Mucosa of descending colon (tissue), 3 donors: Measurements from ENCODE around the gene PTPRK. TPM values are rescaled to one million over a fixed set of nuclear protein-coding genes. Genes with fewer than 3 reads are reported as not detected.

Experiments used
- ATAC-seq: fragments of 200-7000 bp; cut with Tn5 transposase; one replicate; pipeline ENCODE4 v1.9.1; 2020; ENCODE audit warnings: mild to moderate bottlenecking, moderate library complexity
- DNase-seq, 3 donors: peaks; one replicate each; pipeline ENCODE4 v3.0.0-alpha.2; 2020
- H3K36me3 ChIP-seq: fragments of 200-600 bp; one replicate; pipeline ENCODE4 v1.8.0; 2021; ENCODE audit warnings: low read depth, mild to moderate bottlenecking
- H3K4me1 ChIP-seq: fragments of 200-600 bp; one replicate; pipeline ENCODE4 v1.8.0; 2021; ENCODE audit warnings: low read depth, mild to moderate bottlenecking
- H3K4me3 ChIP-seq: fragments of 200-600 bp; one replicate; pipeline ENCODE4 v1.8.0; 2021; ENCODE audit warnings: mild to moderate bottlenecking
- H3K9me3 ChIP-seq: fragments of 200-600 bp; one replicate; pipeline ENCODE4 v1.8.0; 2021; ENCODE audit warnings: mild to moderate bottlenecking
- CTCF ChIP-seq: fragments of 200-600 bp; IDR thresholded peaks from one replicate; pipeline ENCODE4 v1.8.0; 2022; ENCODE audit warnings: antibody characterized with exemption, mild to moderate bottlenecking
- intact Hi-C, 2 donors: fragments of 100-400 bp; cut with DNase I in 1 of 2; cut with micrococcal nuclease in 1 of 2; formaldehyde crosslinking; loops; one replicate each; pipeline versions ENCODE4 v1.11.0 to v1.11.1; 2022; cut with DNase I, micrococcal nuclease
- total RNA-seq, 3 donors: library from RNA; stranded (reverse); fragmentation: NEBNext Ultra II Directional in 2 of 3; extraction: Animal tissue kit (Norgen Biotek cat#: 25700) in 2 of 3; gene quantifications; one replicate each; pipeline versions ENCODE4 v1.2.1 to v1.2.4, GENCODE V29; 2021 to 2023
- donor health status: DM: no; HTN: no; CAD: no; lungs with moderate emphysema.
- donor health status: DM: no; HTN: no; CAD: no.
- donor health status: DM: no; HTN: yes; CAD: no.

Gene PTPRK
- total RNA-seq, 3 donors from 2014 or later, result 75.9 to 159 (median 86.7) TPM

DNA sequence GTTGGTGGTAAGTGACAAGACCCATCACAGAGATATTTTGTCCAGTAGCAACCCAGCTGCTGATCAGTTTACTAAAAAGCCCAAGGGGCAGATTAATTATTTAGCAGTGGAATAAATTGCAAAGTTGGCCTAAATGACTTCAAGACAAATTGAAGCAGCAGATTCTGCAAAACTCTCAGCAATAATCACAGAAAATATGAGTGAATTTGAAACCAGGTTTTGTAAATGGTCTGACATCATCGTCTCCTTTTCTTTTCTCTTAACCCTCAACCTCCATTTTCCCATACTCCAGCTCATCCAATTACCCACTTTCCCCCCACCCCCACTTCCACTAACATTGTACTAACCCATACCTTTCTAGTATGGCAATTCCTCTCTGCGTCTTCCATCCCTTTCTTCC, 11.3 kb upstream of the PTPRK start:
- ATAC-seq (no peak), DNase-seq (no peak)
- H3K4me3 ChIP-seq, result no peak overlapping the region
- TF ChIP-seq CTCF, result no peak
- intact Hi-C loops, result no loop called here
- H3K9me3 ChIP-seq, result no peaks in the 10 kb centered on the region
- H3K36me3 ChIP-seq, result no peaks in the 10 kb centered on the region
- no peaks in the 10 kb centered on the region for H3K4me1 ChIP-seq

DNA sequence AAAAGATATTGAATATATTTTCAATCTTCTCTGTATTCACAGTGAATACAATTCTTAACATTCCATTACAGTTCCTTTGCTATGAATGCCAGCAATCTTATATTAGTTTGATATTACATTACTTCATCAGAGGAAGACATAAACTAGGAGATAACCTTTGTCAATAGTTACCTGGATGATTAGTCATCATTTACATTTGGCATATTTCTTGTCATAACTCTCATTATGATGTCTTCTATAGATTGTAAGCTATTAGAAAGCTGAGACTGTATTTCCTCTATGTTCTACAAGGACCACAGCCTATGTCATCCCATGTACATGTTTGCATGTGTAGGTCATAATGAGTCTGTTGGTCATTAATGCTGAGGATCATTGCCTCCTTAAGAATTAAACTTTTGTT, 7.8 kb upstream of the PTPRK start:
- Histone ChIP-seq H3K4me1 (no peaks in the 10 kb centered on the region), H3K9me3 (no peaks in the 10 kb centered on the region), H3K4me3 (no peak overlapping the region), H3K36me3 (no peaks in the 10 kb centered on the region)
- intact Hi-C loops, result no loop called here
- TF ChIP-seq CTCF, result no peak
- no peak for DNase-seq
- no peak for ATAC-seq

DNA sequence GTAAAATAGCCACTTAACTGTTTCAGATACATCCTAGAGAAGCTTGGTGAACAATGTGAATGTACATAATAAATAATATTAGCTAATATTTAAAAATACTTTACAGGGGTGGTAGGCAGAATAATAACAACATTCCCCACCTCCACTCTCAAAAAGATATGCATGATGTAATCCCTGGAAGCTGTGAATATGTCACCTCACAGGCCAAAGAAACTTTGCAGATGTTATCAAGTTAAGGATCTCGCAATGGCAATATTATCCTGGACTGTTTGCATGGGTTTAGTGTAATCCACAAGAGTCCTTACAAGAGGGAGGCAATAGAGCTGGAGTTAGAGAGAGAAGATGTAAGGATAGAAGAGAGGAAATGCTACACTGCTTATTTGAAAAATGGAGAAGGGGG, 7.0 kb upstream of the PTPRK start:
- no peak for TF ChIP-seq CTCF
- Histone ChIP-seq H3K4me3 (no peak overlapping the region), H3K36me3 (no peaks in the 10 kb centered on the region), H3K4me1 (no peaks in the 10 kb centered on the region), H3K9me3 (no peaks in the 10 kb centered on the region)
- DNase-seq, result no peak
- intact Hi-C loops, result no loop called here
- no peak for ATAC-seq

- DNase-seq (no peak), ATAC-seq (no peak)
- no peak for TF ChIP-seq CTCF
- no peak overlapping the region for H3K4me3 ChIP-seq
- H3K4me1 ChIP-seq, result no peaks in the 10 kb centered on the region
- intact Hi-C loops, result no loop called here
- H3K9me3 ChIP-seq, result no peaks in the 10 kb centered on the region
- H3K36me3 ChIP-seq, result no peaks in the 10 kb centered on the region
These were observed 5.9 kb upstream of the PTPRK start for GRCh38 chr6:128526152-128526914.

DNA sequence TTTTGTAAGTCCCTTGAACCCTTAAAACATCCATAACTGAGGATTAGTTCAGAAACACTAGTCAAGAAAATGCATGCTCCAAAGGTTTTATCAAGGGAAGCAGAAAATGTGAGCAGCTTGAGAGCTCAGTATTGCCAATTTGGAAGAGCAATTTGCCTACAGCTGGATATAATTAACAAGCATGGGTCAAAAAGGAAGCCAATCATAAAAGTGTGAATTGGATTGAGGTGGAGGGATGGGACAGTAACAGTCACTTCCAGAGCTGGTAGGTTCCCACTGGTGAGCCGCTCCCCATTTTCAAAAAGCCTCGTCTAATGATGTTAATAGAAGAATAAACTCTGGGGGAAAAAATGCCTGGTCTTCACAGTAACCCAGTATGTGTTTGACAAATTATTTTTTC, 5.0 kb upstream of the PTPRK start:
- no peak for ATAC-seq
- TF ChIP-seq CTCF, result no peak
- intact Hi-C loops, result no loop called here

GRCh38 chr6:128521282-128521632, 858 bp upstream of the PTPRK start:
- Histone ChIP-seq H3K9me3 (no peaks in the 10 kb centered on the region), H3K4me3 (peak overlapping the region; percentile 76), H3K4me1 (peaks cover 21% of the 10 kb centered on the region), H3K36me3 (no peaks in the 10 kb centered on the region)
- intact Hi-C loops, result no loop called here
- ATAC-seq, result no peak
- TF ChIP-seq CTCF, result no peak
- no peak for DNase-seq

More for the DNA sequence above, 5.0 kb upstream of the PTPRK start:
- Histone ChIP-seq H3K36me3 (no peaks in the 10 kb centered on the region), H3K9me3 (no peaks in the 10 kb centered on the region), H3K4me3 (no peak overlapping the region), H3K4me1 (no peaks in the 10 kb centered on the region)
- DNase-seq, result no peak
